Keratinocyte (primary cell): ENCODE measurements around the gene EN2. TPM values are rescaled to one million over a fixed set of nuclear protein-coding genes. Genes with fewer than 3 reads are reported as not detected.
"Not testable (repeated sequence)": the region's sequence is repeated elsewhere in the genome, so short reads cannot be mapped to it uniquely, and the experiment has no call there.

ENCODE experiments used
- DNase-seq: peaks from one replicate; pipeline ENCODE4 v3.0.0-alpha.2; 2011; ENCODE audit warnings: low read depth, missing footprints, low spot score
- FAIRE-seq: peaks from 2 replicates; lab custom pipeline; 2011; peaks lifted over from hg19 to GRCh38; lab: Jason Lieb, UNC
- H2AFZ ChIP-seq: 2 replicates; pipeline ENCODE4 v1.6.0; 2012; ENCODE audit warnings: low read length, control low read depth, inconsistent platforms; ENCODE audit not compliant: control insufficient read depth
- H3K27ac ChIP-seq: 2 replicates; pipeline ENCODE4 v1.5.1; 2011; ENCODE audit warnings: low read length; ENCODE audit not compliant: control insufficient read depth, insufficient read depth
- H3K27me3 ChIP-seq: 3 replicates; pipeline ENCODE4 v1.6.0; 2011; ENCODE audit warnings: low read length; ENCODE audit not compliant: control insufficient read depth, insufficient read depth; ENCODE audit errors: extremely low read depth
- H3K36me3 ChIP-seq, 2 experiments: 2 replicates in 1 of 2; 3 replicates in 1 of 2; pipeline ENCODE4 v1.5.1; 2011; ENCODE audit warnings: low read length in 2 of 2, mild to moderate bottlenecking in 1 of 2; ENCODE audit not compliant: control insufficient read depth in 2 of 2, insufficient read depth in 2 of 2; ENCODE audit errors: extremely low read depth in 1 of 2
- H3K4me1 ChIP-seq: 3 replicates; pipeline ENCODE4 v1.5.1; 2011; ENCODE audit warnings: low read length; ENCODE audit not compliant: control insufficient read depth, insufficient read depth; ENCODE audit errors: extremely low read depth
- H3K4me2 ChIP-seq: 3 replicates; pipeline ENCODE4 v1.6.0; 2011; ENCODE audit warnings: low read depth, low read length; ENCODE audit not compliant: control insufficient read depth, insufficient read depth; ENCODE audit errors: extremely low read depth
- H3K4me3 ChIP-seq, 3 experiments: fragments of 200-600 bp in 1 of 3; sonication (generic) in 1 of 3; 2 replicates in 2 of 3; 3 replicates in 1 of 3; pipeline ENCODE4 v1.5.1; 2011 to 2016; ENCODE audit warnings: low read length in 3 of 3, mild to moderate bottlenecking in 3 of 3, control low read depth in 2 of 3, inconsistent platforms in 1 of 3, low read depth in 1 of 3, mixed read lengths in 1 of 3, mixed run types in 1 of 3, moderate library complexity in 1 of 3; ENCODE audit not compliant: control insufficient read depth in 2 of 3, insufficient read depth in 2 of 3; ENCODE audit errors: extremely low read depth in 1 of 3
- H3K79me2 ChIP-seq: 2 replicates; pipeline ENCODE4 v1.6.0; 2012; ENCODE audit warnings: low read length; ENCODE audit not compliant: control insufficient read depth, insufficient read depth
- H3K9ac ChIP-seq: 3 replicates; pipeline ENCODE4 v1.6.0; 2011; ENCODE audit warnings: low read length; ENCODE audit not compliant: control insufficient read depth, insufficient read depth; ENCODE audit errors: extremely low read depth
- H3K9me1 ChIP-seq: 3 replicates; pipeline ENCODE4 v1.6.0; 2011; ENCODE audit warnings: low read length; ENCODE audit not compliant: control insufficient read depth, insufficient read depth; ENCODE audit errors: extremely low read depth
- H3K9me3 ChIP-seq: 2 replicates; pipeline ENCODE4 v1.5.1; 2012; ENCODE audit warnings: low read depth, low read length; ENCODE audit not compliant: control insufficient read depth
- H4K20me1 ChIP-seq: 3 replicates; pipeline ENCODE4 v1.6.0; 2011; ENCODE audit warnings: low read length; ENCODE audit not compliant: control insufficient read depth, insufficient read depth; ENCODE audit errors: extremely low read depth
- CTCF ChIP-seq, 3 experiments: IDR thresholded peaks in 1 of 3; conservative IDR thresholded peaks in 1 of 3; optimal IDR thresholded peaks in 1 of 3; 2 replicates in 2 of 3; 3 replicates in 1 of 3; pipeline versions ENCODE3 to v1.5.1; 2011; ENCODE audit warnings: low read length in 3 of 3, mild to moderate bottlenecking in 3 of 3, moderate library complexity in 2 of 3, control low read depth in 1 of 3, inconsistent platforms in 1 of 3; ENCODE audit not compliant: insufficient read depth in 2 of 3; ENCODE audit errors: extremely low read depth in 1 of 3
- EZH2 ChIP-seq: IDR thresholded peaks from one replicate; pipeline ENCODE4 v1.6.1; 2012; ENCODE audit warnings: inconsistent platforms, mild to moderate bottlenecking, low read length, moderate library complexity
- dilution Hi-C: fragments of 300-500 bp; cut with MboI; formaldehyde crosslinking; loops from one replicate; pipeline ENCODE4 v1.7.0; 2020; ENCODE audit warnings: low sequenced_read_pairs; ENCODE audit not compliant: extremely low pct_ligation_motif_present
- polyA plus RNA-seq, 5 experiments: library from polyadenylated mRNA; depleted of rRNA in 3 of 5; stranded (reverse) in 3 of 5; stranded (forward) in 1 of 5; unstranded in 1 of 5; fragments of >200 nt; gene quantifications; 1 replicate in 1 of 5; 2 replicates in 3 of 5; 3 replicates in 1 of 5; pipeline versions ENCODE4 v1.2.1 to v1.2.3, GENCODE V29; 2011 to 2012; ENCODE audit warnings: missing spikeins in 2 of 5, low read depth in 1 of 5, low replicate concordance in 1 of 5

The EN2 gene
- polyA plus RNA-seq, 1 donor (not counting 4 experiments of a cell fraction or from before 2014, with no cell fraction given), result 0.05 TPM

- Histone ChIP-seq H3K9me3 (no peaks in the 10 kb centered on the region), H3K36me3 (no peaks in the 10 kb centered on the region), H3K4me2 (no peak overlapping the region), H3K4me3 (no peak overlapping the region), H4K20me1 (no peaks in the 10 kb centered on the region), H3K27ac (no peak overlapping the region), H2AFZ (no peak overlapping the region), H3K27me3 (peaks cover 21% of the 10 kb centered on the region), H3K4me1 (no peaks in the 10 kb centered on the region), H3K9ac (no peak overlapping the region), H3K79me2 (no peaks in the 10 kb centered on the region), H3K9me1 (no peaks in the 10 kb centered on the region)
- dilution Hi-C loops, result no loop called here
- FAIRE-seq (no peak), DNase-seq (no peak)
- no peak for TF ChIP-seq EZH2
Measured at GRCh38 chr7:155441856-155442255, 16.1 kb upstream of the EN2 start.

DNA sequence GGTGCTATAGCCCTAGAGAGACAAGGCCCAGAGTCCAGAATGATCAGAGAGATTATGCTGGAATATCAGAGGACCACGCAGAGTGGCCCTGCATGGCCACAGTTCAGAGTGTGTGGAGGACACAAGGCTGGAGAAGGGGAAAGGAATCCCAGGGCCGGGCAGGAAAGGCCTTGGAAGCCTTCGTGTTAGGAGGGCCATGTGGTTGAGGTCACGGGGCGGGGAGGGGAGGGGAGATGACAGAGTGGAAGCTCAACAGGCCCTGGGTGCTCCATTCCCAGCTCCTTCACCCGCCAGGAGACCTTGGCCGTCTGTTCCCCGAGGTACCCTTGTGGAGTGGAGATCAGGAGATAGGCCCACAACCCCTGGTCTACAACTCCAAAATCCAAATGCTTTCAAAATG lies 13.2 kb upstream of the EN2 start:
- DNase-seq (no peak), FAIRE-seq (no peak)
- H3K9me1 ChIP-seq, result no peaks in the 10 kb centered on the region
- dilution Hi-C loops, result no loop called here
- H3K4me1 ChIP-seq, result no peaks in the 10 kb centered on the region
- H2AFZ ChIP-seq, result no peak overlapping the region
- no peaks in the 10 kb centered on the region for H3K36me3 ChIP-seq
- no peak overlapping the region for H3K4me3 ChIP-seq
- H3K9ac ChIP-seq, result no peak overlapping the region
- TF ChIP-seq CTCF (optimal IDR thresholded peaks at IDR 0.05 in 1 of 3, IDR thresholded peaks at IDR 0.05 in 1 of 3, conservative IDR thresholded peaks at IDR 0.05 in 1 of 3; ENCODE audit: extremely low read depth in 1 of 3, insufficient read depth in 2 of 3, low read length in 3 of 3) (no peak), EZH2 (no peak)
- H3K4me2 ChIP-seq, result no peak overlapping the region
- H4K20me1 ChIP-seq, result no peaks in the 10 kb centered on the region
- no peaks in the 10 kb centered on the region for H3K79me2 ChIP-seq
- H3K27ac ChIP-seq, result no peak overlapping the region
- peaks cover 26% of the 10 kb centered on the region for H3K27me3 ChIP-seq
- H3K9me3 ChIP-seq, result no peaks in the 10 kb centered on the region

- H3K9me1 ChIP-seq, DNase-seq, H3K36me3 ChIP-seq, H3K4me1 ChIP-seq, H3K79me2 ChIP-seq, FAIRE-seq, dilution Hi-C loops, H3K4me3 ChIP-seq, H3K9me3 ChIP-seq, H3K27ac ChIP-seq, H3K9ac ChIP-seq, H2AFZ ChIP-seq, H3K4me2 ChIP-seq, H4K20me1 ChIP-seq: not testable (repeated sequence)
- H3K27me3 ChIP-seq, result peaks cover 33% of the 10 kb centered on the region
Measured at GRCh38 chr7:155445606-155446005, 12.3 kb upstream of the EN2 start.
